Chondrocyte (in vitro differentiated cells): Measurements from ENCODE around the gene PRKAB1. TPM values are rescaled to one million over a fixed set of nuclear protein-coding genes. Genes with fewer than 3 reads are reported as not detected.

Experiments
- DNase-seq: peaks from one replicate; pipeline ENCODE4 v3.0.0; 2021; ENCODE audit warnings: mixed read lengths, low spot score
- H3K27ac Mint-ChIP-seq: one replicate; pipeline ENCODE4 v1.8.0; 2021; ENCODE audit warnings: mild to moderate bottlenecking, moderate library complexity, mixed read lengths; ENCODE audit not compliant: unreplicated experiment
- H3K27me3 Mint-ChIP-seq: 2 replicates; pipeline ENCODE4 v1.8.0; 2021; ENCODE audit warnings: low read depth, mixed read lengths
- H3K36me3 Mint-ChIP-seq: 2 replicates; pipeline ENCODE4 v1.8.0; 2021; ENCODE audit warnings: low read depth, mixed read lengths
- H3K4me1 Mint-ChIP-seq: 2 replicates; pipeline ENCODE4 v1.8.0; 2021; ENCODE audit warnings: low read depth, mild to moderate bottlenecking, mixed read lengths
- H3K4me3 Mint-ChIP-seq: one replicate; pipeline ENCODE4 v1.8.0; 2021; ENCODE audit warnings: mild to moderate bottlenecking, moderate library complexity, mixed read lengths; ENCODE audit not compliant: unreplicated experiment
- H3K9me3 Mint-ChIP-seq: 2 replicates; pipeline ENCODE4 v1.8.0; 2021; ENCODE audit warnings: low read depth, mixed read lengths
- total RNA-seq: library from RNA; stranded (reverse); gene quantifications from 3 replicates; pipeline ENCODE4 v1.2.1, GENCODE V29; 2021
- TF ChIP-seq, protein P1 (sequence below): fragments of 200-600 bp; sonication (generic); IDR thresholded peaks from 2 replicates; pipeline ENCODE4 v1.5.0; 2021; ENCODE audit warnings: antibody characterized with exemption, mild to moderate bottlenecking, moderate library complexity

PRKAB1 gene
- total RNA-seq, 1 donor from 2014 or later: 20.8 TPM

DNA sequence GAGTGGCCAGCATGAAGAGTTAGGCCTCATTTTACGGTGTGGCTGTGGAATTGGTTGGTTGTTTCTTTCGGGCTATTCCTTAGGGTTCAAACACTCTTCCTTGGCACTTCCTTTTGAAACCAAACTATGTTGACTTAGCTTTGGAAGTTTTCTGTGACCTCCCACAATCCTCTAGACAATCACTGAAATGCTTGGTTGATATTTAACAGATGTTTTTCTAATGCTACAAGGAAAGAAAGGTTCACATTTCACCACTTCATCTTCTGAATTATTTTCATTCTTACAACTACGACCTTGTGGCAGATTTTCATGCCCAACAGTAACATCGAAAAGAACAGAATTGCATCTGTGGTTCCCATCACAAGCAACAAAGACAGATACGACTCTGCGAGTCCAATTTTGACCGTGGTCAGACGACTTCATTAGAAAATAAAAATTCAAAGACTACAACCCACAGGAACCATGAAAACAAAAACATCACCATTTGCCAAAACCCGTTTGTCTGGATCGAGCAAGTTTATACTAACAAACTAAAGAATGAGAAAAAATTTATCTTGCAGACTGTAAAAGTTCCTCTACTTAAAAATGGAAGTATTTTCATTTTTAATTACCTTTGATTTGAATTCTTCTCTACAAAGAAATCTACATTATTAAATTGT, 16.9 kb downstream of the PRKAB1 start:
- H3K36me3 Mint-ChIP-seq: peaks cover 14% of the 10 kb centered on the region
- H3K27ac Mint-ChIP-seq: no peak overlapping the region
- H3K9me3 Mint-ChIP-seq: no peaks in the 10 kb centered on the region
- TF ChIP-seq, protein P1, sequence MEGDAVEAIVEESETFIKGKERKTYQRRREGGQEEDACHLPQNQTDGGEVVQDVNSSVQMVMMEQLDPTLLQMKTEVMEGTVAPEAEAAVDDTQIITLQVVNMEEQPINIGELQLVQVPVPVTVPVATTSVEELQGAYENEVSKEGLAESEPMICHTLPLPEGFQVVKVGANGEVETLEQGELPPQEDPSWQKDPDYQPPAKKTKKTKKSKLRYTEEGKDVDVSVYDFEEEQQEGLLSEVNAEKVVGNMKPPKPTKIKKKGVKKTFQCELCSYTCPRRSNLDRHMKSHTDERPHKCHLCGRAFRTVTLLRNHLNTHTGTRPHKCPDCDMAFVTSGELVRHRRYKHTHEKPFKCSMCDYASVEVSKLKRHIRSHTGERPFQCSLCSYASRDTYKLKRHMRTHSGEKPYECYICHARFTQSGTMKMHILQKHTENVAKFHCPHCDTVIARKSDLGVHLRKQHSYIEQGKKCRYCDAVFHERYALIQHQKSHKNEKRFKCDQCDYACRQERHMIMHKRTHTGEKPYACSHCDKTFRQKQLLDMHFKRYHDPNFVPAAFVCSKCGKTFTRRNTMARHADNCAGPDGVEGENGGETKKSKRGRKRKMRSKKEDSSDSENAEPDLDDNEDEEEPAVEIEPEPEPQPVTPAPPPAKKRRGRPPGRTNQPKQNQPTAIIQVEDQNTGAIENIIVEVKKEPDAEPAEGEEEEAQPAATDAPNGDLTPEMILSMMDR: no peak
- peaks cover 17% of the 10 kb centered on the region for H3K4me1 Mint-ChIP-seq
- no peaks in the 10 kb centered on the region for H3K27me3 Mint-ChIP-seq
- H3K4me3 Mint-ChIP-seq: no peak overlapping the region
- no peak for DNase-seq

DNA sequence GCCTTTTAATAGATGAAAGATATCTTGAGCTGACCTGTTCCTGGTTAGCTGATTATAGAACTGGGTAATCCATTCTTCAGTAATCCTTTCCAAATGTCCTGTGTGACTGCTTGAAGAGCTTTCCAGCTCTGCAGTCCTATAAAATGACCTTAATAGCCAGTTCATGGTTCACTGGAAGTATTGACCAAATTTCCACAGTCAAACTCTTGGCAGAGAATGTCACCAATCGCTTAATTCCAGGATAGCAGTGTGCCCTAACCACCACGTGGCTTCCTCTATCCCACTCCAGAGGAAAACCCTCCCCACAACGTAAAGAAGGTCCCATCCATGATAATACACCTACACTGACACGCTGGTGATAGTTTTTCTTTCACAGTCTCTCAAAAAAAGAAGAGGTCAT, 17.4 kb downstream of the PRKAB1 start:
- Mint-ChIP-seq H3K36me3 (peaks cover 9% of the 10 kb centered on the region), H3K9me3 (no peaks in the 10 kb centered on the region), H3K4me3 (no peak overlapping the region), H3K4me1 (peaks cover 17% of the 10 kb centered on the region), H3K27ac (no peak overlapping the region), H3K27me3 (no peaks in the 10 kb centered on the region)
- TF ChIP-seq, protein P1: no peak
- DNase-seq: no peak

DNA sequence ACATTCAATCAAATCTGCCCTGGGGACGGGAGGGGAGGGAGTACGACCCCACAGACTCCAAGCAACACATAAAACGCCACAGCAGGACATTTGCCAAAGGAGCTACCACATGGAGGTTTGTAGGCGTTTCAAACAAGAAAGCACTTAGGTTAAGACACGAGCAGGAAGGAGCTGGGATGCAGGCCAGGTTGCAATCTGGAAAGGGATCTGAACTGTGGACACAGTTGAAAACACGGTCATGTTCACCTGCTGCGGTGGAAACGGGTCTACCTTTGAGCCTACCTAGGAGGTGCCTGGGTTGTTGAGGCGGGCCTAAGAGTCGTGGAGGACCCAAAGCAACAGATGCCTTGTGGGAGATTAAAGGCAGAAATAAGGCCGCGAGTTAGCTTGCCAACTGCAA, 18.4 kb downstream of the PRKAB1 start:
- no peak for DNase-seq
- Mint-ChIP-seq H3K4me3 (no peak overlapping the region), H3K4me1 (peaks cover 17% of the 10 kb centered on the region), H3K9me3 (no peaks in the 10 kb centered on the region), H3K27ac (no peak overlapping the region), H3K27me3 (no peaks in the 10 kb centered on the region), H3K36me3 (peaks cover 3% of the 10 kb centered on the region)
- TF ChIP-seq, protein P1: no peak

DNA sequence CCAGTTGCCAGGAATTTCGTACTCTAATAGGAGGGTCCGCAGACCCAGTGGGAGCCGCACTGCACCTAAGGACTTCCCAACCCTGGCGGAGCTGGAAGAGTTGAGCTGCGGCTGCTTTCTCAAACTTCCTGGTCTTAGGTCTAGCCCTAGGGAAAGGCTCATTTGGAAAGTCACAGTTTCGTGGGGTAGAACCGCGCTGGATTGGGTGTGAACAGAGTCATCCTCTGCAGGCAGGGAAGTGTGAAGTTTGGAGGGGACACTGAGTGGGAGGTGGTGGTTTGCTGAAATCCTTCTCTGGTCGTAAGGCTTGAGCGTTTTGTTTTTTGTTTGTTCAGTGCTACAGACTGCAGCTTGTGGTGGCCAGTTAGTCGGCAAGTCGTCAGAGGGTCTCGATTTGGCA, 18.8 kb downstream of the PRKAB1 start:
- peaks cover 17% of the 10 kb centered on the region for H3K4me1 Mint-ChIP-seq
- no peak for DNase-seq
- H3K27ac Mint-ChIP-seq: no peak overlapping the region
- TF ChIP-seq, protein P1: no peak
- H3K36me3 Mint-ChIP-seq: peaks cover 3% of the 10 kb centered on the region
- no peaks in the 10 kb centered on the region for H3K27me3 Mint-ChIP-seq
- H3K9me3 Mint-ChIP-seq: no peaks in the 10 kb centered on the region
- H3K4me3 Mint-ChIP-seq: no peak overlapping the region

DNA sequence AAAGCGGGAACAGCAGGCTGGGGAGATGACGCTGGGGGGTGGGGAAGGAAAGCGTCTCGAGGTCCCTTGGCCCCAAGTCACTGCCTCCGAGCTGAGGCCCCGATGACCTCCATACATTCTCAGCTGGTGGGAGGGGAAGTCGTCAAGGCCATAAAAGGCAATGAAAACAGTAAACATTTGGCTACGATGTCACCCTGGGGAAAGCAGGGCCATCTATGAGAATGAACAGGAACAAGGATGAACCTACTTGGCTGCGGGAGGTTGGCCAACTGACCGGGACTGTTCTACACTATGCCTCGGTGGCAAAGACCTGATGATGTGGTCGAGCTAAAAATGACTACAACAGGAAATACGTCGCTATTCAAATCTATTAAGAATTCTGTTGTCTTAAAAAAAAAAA, 19.5 kb downstream of the PRKAB1 start:
- Mint-ChIP-seq H3K4me3 (no peak overlapping the region), H3K27me3 (no peaks in the 10 kb centered on the region), H3K4me1 (peaks cover 17% of the 10 kb centered on the region), H3K9me3 (no peaks in the 10 kb centered on the region), H3K27ac (no peak overlapping the region), H3K36me3 (no peaks in the 10 kb centered on the region)
- TF ChIP-seq, protein P1: no peak
- no peak for DNase-seq
